ELR (cell line): ENCODE results near the gene TOMM6.
A peak's percentile ranks its signal among the peaks of the same experiment; 100 is the strongest.

ENCODE experiments used
- DNase-seq: peaks from one replicate; pipeline ENCODE4 v3.0.0-alpha.2; 2015; ENCODE audit warnings: low read depth

TOMM6 gene

DNA sequence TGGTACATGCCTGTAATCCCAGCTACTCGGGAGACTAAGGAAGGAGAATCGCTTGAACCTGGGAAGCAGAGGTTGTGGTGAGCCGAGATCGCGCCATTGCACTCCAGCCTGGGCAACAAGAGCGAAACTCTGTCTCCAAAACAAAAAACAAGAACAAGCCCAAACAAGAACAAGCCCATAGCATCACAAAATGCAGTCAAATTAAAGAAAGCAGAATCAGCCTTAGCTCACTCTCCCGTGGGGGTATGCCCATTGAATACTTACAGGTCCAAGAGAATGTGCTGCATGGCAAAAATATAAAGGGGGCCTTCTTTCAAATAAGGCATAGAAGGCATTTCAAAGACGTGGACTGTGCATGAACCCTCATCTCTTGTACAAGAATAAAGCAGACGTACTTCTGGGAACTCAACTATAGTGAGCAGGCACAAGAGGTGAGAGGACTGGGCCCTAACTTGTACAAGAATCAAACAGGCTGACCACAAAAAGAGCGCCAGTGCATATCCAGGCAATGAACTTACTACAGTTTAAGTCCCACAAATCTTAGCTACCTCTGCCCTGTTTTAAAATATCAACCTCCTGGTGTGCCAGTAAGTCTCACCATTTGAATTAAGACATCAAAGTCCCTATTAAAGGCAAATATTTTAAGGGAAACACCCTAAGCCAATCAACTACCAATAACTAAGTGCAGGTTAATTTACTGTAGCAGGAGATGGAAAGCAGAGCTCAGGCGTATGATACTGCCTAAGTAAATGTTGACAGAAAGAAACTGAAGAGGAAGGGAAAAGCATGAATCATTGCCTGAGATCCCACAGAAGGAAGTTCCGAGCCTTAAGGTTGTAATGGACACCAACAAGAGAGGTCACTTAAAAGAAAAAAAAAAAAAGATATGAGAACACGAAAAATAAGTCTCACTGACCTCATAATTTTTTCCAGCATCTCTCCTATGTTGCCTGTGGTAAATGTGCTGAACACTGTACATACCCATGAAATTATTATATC is 37.4 kb downstream of the TOMM6 start:
- peak; percentile 59 for DNase-seq

DNA sequence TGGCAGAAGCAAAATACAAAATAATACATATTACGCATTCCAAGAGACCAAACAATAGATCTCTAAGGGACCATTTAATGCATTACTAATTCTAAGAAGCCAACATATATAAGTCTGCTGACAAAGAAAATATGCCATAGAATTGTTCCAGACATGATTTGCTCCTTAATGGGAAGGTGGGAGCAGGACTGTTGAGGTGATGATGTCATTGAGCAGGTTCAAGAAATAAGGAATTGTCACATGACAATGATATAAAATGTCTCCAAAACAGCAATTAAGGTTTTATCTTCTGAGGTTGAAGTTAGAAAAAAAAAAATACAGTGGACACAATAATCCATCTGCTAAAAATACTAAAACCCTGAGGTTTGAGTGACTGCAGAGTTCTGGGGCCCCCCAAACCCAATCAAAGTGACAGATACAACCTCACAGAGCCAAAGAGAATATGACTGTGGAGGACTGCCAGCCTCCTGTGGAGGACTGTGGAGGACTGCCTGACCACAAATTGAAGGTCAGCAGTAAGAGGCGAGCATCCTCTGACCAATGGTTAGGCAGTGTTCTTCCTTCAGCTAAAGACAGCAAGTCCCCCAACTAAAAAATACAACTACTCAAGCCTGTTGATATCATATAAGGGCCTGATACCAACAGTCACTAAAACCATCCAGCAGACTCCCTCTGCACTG is 39.0 kb downstream of the TOMM6 start:
- no peak for DNase-seq

DNA sequence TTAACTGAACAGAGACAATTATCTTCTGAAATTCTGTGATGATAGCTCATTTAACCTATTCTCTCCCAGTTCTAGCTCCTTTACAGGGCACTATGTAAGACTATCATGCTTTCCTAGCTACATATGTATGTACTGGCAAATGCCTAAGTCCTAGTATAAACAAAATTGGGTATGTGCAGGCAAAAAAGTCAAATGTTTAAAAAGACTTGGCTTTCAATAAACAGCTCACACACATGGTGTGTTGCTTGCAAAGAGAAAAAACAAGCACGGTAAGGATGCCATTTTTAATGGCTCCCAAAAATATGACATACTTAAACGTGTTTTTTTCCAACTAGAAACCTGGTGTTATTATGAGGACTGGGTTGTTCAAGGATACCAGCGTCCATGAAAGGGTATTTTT is 44.8 kb downstream of the TOMM6 start:
- DNase-seq, result no peak

DNA sequence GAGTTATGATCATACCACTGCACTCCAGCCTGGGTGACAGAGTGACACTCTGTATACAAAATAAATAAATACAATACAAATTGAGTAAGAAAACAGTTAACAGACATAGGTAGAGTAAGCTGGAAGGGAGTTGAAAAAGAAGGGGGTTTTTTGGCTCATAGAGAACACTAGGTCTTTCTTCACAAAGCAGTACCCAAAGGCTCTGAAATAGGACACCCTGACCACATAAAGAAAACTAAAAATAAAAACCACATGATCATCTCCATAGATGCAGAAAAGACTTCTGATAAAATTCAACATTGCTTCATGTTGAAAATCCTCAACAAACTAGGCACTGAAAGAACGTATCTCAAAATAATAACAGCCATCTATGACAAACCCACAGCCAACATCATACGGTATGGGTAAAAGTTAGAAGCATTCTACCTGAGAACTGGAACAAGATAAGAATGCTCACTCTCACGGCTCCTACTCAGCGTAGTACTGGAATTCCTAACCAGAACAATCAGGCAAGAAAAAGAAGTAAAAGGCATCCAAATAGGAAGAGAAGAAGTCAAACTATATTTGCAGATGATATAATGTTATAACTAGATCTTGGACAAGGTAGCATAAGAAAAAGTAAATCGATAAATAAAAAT is 48.6 kb downstream of the TOMM6 start:
- no peak for DNase-seq

DNA sequence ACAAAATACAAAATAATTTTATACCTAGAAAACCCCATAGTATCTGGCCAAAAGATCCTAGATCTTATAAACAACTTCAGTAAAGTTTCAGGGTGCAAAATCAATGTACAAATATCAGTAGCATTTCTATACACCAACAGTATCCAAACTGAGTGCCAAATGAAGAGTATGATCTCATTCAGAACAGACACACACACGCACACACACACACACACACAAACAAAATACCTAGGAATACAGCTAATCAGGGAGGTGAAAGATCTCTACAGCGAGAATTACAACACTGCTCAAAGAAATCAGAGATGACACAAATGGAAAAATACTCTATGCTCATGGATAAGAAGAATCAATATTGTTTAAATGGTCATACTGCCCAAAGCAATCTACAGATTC is 49.2 kb downstream of the TOMM6 start:
- peak; percentile 11 for DNase-seq
